Measurements from ENCODE around the gene PRKN. TPM values are rescaled to one million over a fixed set of nuclear protein-coding genes. Genes with fewer than 3 reads are reported as not detected.

Gene PRKN
- total RNA-seq, 1 experiment from 2014 or later: 2.0 TPM

DNA sequence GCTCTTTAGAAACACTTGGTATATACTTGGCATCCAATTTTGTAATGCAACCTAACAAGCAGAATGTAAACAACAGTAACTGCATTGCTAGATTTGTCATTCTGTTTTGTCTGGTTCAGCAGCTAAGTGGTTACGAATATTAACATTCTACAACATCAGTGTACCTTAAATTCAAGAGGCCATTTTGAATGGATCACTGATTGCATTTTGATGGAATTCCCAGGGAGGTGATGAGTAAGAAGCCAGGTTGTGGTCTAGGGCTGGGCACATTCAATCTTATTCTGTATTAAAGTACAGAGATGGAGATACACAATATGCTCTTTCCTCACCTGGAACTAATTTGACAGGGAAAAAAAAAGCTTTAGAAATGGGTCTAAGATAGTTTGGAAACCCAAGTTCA is 483.5 kb downstream of the PRKN start:
- H4K5ac ChIP-seq (ENCODE audit: insufficient read length, low read depth, low read length): no peak overlapping the region
- Mint-ChIP-seq H3K4me1 (no peaks in the 10 kb centered on the region), H3K4me3 (no peak overlapping the region), H3K36me3 (ENCODE audit: insufficient read depth in 1 of 3, low read depth in 3 of 3) (no peaks in the 10 kb centered on the region), H3K27me3 (ENCODE audit: low read depth) (no peaks in the 10 kb centered on the region), H3K9me3 (no peaks in the 10 kb centered on the region), H3K27ac (no peak overlapping the region)
- no peak overlapping the region for H2BK12ac ChIP-seq (ENCODE audit: insufficient read length, low read depth, low read length)
- H3K27me3 ChIP-seq (ENCODE audit: insufficient read depth, low read length): no peaks in the 10 kb centered on the region
- no peak overlapping the region for H4K8ac ChIP-seq (replicated peaks; ENCODE audit: insufficient read length, low read depth, low read length)
- H3K4ac ChIP-seq (ENCODE audit: low read depth, low read length): no peak overlapping the region
- no peak overlapping the region for H4K91ac ChIP-seq (ENCODE audit: insufficient read length, low read depth, low read length)
- H3K79me2 ChIP-seq (ENCODE audit: insufficient read depth, low read length): no peaks in the 10 kb centered on the region
- H2AK5ac ChIP-seq (ENCODE audit: insufficient read length, low read length): no peak overlapping the region
- no peaks in the 10 kb centered on the region for H3K79me1 ChIP-seq (ENCODE audit: insufficient read depth, low read depth, low read length, poor library complexity, severe bottlenecking)
- no peak overlapping the region for H2BK120ac ChIP-seq (ENCODE audit: low read depth, low read length, poor library complexity, severe bottlenecking)
- no peak overlapping the region for H2BK15ac ChIP-seq (ENCODE audit: low read depth, low read length)
- no peak overlapping the region for H3K27ac ChIP-seq (ENCODE audit: insufficient read length, low read depth, low read length)
- H2AFZ ChIP-seq (ENCODE audit: low read length): no peak overlapping the region
- no peaks in the 10 kb centered on the region for H3K9me3 ChIP-seq (ENCODE audit: control insufficient read depth, low read depth, low read length)
- H4K20me1 ChIP-seq (ENCODE audit: control insufficient read depth, insufficient read depth, insufficient read length): no peaks in the 10 kb centered on the region
- no peak overlapping the region for H3K4me2 ChIP-seq (ENCODE audit: insufficient read depth, insufficient read length, low read length)
- no peak overlapping the region for H3K23ac ChIP-seq (ENCODE audit: insufficient read length, low read depth, low read length)
- no peaks in the 10 kb centered on the region for H3K4me1 ChIP-seq (ENCODE audit: insufficient read depth, low read length)
- DNase-seq: no peak
- no CpG with 5 or more reads among the region's 1 CpG for WGBS (ENCODE audit: extremely low coverage, insufficient read length, low lambda C conversion rate)
- no peak overlapping the region for H3K18ac ChIP-seq (ENCODE audit: insufficient read length, low read depth, low read length)
- TF ChIP-seq, protein P1, sequence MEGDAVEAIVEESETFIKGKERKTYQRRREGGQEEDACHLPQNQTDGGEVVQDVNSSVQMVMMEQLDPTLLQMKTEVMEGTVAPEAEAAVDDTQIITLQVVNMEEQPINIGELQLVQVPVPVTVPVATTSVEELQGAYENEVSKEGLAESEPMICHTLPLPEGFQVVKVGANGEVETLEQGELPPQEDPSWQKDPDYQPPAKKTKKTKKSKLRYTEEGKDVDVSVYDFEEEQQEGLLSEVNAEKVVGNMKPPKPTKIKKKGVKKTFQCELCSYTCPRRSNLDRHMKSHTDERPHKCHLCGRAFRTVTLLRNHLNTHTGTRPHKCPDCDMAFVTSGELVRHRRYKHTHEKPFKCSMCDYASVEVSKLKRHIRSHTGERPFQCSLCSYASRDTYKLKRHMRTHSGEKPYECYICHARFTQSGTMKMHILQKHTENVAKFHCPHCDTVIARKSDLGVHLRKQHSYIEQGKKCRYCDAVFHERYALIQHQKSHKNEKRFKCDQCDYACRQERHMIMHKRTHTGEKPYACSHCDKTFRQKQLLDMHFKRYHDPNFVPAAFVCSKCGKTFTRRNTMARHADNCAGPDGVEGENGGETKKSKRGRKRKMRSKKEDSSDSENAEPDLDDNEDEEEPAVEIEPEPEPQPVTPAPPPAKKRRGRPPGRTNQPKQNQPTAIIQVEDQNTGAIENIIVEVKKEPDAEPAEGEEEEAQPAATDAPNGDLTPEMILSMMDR (conservative IDR thresholded peaks at IDR 0.05): no peak
- no peak overlapping the region for H3K56ac ChIP-seq (ENCODE audit: insufficient read length, low read depth, low read length)
- H2BK20ac ChIP-seq (ENCODE audit: low read depth, low read length, poor library complexity, severe bottlenecking): no peak overlapping the region
- no peak overlapping the region for H2BK5ac ChIP-seq (ENCODE audit: insufficient read length, low read length)
- no peak overlapping the region for H3K9ac ChIP-seq (ENCODE audit: extremely low read depth, insufficient read length, low read length)
- no peak overlapping the region for H3T11ph ChIP-seq (ENCODE audit: low read length)
- no peak overlapping the region for H3K14ac ChIP-seq (ENCODE audit: insufficient read depth, low read length)
- no peaks in the 10 kb centered on the region for H3K23me2 ChIP-seq (ENCODE audit: insufficient read length, low read depth, low read length, poor library complexity, severe bottlenecking)
